ENCODE results near the gene RGS6.

RGS6 gene

GRCh38 chr14:72539661-72540315 lies 607.6 kb downstream of the RGS6 start:
- DNase-seq = no peak

DNA sequence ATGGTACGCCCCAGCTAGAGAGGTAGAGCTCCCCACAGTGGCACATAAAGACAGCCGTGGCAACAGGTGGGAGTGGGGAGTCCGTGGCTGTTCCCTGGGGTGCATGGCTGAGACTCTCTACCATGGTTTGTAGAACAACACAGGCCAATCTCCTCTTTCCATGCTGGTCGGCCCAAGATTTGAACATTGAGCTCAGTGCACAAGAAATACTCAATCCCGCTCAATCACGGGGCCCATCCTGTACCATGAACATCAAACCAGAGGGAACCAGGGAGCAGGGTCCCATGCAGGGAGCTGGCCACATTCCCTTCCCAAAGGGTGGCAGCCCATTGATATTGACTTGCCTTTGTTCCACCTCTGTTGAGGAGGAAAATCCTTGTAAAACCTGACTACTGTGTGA lies 608.6 kb downstream of the RGS6 start:
- no peak for DNase-seq

DNA sequence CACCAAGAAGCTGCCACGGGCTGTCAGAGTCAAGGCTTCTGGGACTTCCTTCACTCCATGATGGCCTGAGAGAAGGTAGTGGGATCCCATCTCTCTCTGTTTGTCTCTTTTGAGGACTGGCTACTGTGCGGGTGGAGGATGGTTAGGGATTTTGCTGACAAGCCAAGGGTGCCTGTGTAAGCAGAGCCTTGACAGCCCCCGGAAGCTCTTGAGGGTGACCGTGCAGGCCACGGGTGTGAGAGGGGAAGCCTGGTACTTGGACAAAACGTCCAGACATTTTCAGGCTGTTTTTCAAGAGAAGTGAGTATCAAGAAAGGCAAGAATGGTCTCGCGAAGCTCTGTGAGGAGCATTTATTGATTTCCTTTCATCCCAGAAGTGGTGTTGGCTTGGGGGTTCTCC lies 609.3 kb downstream of the RGS6 start:
- no peak for DNase-seq

DNA sequence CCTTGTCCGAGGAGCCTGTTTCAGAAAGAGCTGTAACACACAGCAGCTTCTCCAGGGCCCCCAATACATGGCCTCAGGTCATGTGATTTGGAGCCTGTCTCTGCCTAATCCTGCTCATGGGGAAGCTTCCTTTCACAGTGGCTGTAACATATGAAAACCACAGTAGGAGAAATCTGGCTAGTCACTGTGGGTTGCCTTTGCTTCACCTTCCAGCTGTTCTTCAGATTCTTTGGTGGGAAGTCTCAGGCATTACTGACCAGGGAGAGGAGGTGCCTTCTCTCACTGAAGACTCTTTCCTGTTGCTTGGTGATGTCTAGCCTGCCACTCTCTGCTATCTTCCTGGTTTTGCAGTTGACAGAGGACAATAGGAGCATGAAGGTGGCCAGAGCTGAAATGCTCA lies 611.1 kb downstream of the RGS6 start:
- no peak for DNase-seq

DNA sequence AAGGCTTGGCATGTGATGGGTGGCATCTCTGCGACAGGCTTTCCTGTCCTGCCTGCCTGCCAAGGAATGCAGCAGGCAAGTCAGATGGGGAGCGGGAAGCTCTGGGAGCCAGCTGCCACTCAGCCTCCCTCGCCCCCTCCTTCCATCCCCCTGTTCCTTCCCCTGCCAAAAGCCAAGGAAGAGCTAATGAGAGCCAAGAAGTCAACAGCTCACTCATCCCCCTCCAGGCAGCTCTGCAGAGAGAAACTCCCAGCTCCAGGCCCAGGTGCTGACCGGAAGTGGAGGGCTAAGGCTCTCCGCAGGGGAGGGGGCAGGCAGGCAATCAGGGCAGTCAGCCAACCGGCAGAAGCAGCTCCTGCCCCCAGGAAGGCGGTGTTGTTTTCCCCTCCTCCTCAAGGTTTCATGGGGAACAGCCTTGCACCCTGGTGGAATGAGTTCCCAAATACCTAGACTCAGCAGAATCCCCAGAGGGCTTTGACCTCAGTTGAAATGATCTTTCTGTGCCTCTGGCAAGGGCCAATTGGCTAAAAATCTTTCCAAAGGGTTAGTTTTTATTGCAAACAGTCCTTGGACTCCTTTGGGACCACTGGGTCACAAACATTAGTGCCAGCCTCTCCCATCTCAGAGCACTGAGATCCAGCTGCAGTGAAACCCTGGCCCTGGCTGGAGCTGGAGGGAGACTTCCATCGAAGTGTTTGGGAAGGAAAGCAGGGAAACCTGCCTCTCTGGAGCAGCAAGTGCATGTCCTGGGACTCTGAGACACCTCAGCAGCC lies 612.6 kb downstream of the RGS6 start:
- no peak for DNase-seq

DNA sequence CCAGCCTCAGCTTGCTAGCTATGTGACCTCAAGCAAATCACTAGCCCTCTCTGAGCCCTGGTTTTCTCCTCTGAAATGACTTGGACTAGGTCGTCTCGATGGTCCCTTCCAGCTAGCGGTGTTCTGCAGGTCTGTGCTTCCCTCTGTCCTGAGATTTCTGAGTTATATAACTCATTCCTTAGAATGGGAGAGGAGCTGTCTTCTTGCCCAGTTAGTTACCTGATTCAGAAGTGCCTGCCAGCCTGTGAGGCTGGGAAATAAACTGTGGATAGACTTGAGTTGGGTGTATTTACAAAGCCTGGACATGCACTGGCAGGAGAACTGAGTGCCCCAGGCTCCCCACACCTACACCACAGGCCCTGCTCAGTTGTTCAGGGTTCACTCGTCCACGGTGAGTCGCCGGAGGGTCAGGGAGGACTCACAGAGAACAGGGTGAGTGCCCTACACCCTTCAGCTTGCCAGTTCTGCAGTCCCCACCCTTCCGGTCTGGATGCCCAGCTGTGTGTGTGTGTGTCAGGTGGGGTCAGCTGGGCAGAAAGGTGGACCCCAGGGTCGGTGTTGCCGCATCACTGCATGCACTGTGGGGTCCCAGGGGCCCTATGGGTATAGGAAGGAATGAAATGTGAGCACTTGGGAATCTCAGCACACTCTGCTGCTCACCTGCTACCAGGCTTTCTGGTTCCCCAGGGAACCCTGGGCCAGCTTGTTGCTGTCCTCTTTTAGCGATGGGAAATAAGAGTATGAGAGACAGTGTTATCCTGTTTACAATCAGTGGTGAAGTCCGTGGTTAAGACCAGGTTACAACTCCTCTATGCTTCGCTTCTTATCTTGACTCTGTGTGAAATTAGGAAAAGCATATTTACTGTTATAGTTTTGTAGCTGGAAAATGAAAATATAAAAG lies 613.4 kb downstream of the RGS6 start:
- no peak for DNase-seq

DNA sequence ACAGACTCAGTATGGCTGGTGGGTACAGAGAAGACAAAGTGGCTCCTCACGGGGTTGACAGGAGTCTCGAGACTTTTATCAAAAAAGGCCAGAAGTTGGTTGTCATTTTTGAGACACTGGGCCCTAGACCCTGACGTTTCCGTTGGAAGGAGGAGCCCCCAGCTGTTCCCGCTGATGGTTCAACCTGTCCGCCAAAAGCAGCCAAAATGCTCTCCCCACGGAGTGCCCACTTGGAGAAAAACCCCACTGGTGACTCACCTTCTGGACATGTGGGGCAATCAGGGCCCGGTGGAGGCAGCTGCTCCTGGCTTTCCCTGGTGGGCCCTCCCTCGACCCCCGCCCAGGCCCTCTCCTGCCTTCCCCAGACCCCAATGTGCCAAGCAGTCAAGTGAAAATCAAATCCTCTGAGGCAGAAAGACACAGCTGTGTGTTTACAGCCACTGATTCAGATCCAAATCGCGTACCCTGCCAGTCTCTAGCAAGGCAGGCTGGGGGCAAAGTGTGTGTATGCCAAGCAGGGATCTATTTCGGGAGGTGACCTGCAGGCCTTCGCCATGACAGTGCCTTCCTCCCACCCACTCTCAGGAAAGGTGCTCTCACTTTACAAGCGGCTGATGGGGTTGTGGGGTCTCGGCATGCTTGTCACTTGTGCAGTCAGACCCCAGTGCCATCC lies 614.3 kb downstream of the RGS6 start:
- DNase-seq = no peak

DNA sequence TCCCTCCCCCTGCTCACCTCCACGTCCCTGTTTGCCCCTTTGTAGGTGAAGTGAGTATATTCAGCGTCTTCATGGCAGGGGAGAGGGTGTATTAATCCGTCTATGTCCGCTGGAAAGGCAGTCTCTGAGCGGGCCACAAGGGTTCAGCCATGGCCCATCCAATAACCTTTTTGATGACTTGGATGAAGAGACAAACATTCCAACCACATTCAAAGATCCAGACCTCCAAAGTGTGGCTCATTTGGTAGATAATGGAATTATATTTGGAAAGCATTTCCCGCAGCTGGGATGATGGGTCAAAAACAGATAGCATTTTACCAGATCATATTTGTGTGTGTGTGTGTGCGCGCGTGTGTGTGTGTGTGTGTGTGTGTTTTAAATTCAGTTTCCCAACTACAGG lies 615.8 kb downstream of the RGS6 start:
- no peak for DNase-seq

DNA sequence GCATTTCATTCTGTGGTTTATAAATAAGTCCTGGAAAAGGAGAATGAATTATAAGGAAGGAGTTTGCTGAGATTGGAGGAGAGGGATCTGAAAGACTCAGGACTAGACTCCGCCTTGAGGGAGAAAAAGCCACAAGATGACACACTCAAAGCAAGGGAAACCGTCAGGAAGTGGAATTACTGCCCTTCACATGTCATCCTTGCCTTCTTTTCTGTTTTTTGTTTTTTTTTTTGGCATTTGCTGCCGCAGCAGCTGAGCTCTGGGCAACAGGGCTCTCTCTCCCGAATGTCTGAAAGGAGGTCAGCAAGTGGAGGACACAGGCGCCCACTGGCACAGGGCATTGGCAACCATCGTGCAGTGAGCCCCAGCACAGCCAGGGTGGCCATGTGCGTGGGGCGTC lies 616.8 kb downstream of the RGS6 start:
- DNase-seq = no peak

DNA sequence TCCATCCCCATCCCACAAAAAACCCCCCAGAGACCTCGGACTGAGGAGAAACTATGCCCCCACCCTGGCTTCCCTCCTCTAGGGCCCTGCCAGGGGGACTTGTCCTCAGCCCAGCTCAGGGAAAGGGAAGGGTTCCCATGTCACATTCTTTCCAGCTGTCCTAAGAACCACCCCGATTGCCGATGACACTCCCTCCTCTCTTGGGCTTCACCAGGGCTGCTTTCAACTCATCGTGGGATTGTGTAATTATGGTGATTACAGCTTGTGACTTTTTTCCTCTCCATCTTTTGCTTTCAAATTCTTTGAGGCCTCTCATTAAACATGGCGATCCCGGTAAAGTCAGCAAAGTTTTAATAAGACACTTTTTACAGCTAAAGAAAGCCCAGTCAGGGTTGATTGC lies 617.6 kb downstream of the RGS6 start:
- no peak for DNase-seq

DNA sequence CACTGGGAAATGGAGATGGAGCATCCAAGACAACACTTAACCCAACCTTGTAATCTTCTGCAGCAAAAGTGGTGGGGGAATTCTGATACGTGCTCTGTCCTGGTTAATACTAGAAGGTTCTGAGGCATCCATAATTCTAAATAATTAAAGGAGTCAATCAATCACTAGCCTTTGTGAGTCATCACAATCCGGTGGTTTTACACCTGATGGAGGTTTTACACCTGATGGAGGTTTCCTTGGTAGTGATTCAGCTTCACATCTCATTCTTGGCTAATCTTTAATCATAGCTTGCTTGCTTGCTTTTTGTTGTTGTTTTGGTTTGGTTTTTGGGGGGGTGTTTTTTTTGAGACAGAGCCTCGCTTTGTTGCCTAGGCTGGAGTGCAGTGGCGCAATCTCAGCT lies 618.3 kb downstream of the RGS6 start:
- peak; percentile 18 for DNase-seq

- no peak for DNase-seq
Observed at GRCh38 chr14:72552236-72552635, 620.0 kb downstream of the RGS6 start.

DNA sequence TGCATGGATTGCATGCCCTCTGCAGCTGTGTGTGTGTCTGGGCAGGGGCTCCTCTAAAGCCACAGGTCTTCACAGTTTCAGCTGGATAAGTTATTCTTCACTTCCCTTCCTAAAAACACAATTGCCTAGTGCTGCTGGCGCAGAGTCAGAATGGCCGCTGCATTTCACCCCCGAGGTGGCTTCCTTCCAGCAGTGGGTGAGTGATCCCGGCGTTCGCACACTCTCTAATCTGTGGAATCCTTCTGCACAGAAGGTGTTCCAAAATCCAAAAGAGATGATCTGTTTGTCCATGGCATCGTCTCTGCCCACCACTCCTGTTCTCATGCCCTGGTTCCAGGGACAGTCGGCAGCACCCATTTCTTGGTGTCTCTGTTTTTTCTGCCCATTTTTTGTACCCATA lies 620.9 kb downstream of the RGS6 start:
- no peak for DNase-seq

GRCh38 chr14:72553656-72554055 lies 621.4 kb downstream of the RGS6 start:
- no peak for DNase-seq

DNA sequence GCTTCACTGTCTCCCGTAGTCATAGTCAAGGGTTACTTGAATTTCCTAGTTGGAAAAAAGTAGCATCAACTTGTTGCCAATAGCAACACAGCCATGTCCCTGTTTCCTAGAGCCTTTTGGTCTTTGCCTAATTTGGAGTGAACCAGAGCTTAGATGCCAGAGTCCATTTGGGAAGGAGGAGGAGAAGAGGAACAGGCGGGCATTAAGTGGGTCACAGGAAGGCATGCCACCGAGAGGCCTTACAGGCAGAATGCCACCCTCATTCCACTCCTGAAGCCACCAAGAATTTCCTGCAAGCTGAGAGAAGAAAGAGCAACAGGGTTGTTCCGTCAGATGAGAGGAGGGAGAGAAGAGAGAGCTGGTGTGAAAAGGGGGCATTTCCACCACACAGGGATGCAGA lies 622.2 kb downstream of the RGS6 start:
- DNase-seq = no peak

DNA sequence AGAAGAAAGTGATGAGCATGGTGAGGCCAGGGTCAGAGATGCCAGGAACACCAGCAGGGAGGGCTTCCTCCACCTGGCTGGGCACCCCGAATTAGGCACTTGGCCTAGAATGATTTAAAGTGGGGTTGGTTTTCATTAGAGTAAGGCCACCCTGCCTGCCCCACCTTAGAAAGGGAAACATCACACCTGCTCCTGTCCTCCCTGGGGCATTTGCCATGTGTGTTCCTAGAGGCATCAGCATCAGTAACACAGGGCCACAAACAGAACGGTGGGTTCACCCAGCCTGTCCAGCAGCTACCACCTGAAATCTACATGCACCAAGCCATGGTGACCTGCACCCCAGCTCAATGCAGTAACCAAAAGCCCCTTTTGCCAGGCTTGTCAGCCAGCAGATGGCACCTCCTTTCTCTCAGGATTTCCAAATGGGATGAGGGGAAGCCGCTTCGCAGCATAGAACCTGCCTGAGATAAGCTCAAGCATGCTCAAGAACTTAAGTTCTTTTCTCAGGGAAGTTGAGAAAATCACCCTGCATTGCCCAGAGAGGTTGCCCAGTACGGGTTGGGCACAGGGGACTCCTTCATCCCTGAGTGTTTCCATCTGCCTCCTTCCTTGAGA lies 622.9 kb downstream of the RGS6 start:
- no peak for DNase-seq

DNA sequence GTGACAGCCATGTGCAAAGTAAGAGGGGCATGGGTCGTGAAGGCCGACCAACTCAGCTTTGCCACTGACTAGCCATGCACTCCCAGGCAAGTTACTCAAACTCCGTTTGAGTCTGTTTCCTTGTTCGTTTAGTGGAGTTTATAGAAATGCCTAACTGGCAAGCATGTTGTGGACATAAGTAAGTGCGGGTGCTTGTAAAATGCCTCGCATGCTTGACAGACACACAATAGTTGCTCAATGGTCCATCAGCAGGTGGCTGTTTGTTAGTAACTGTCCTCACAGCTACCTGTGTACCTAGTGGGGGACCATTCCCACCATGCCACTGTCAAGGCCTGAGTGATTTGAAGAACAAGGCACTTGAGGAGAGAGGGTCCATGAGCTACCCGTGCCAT lies 623.4 kb downstream of the RGS6 start:
- no peak for DNase-seq

GRCh38 chr14:72557671-72558070 lies 625.4 kb downstream of the RGS6 start:
- no peak for DNase-seq

GRCh38 chr14:72558721-72559120 lies 626.5 kb downstream of the RGS6 start:
- peak; percentile 5 for DNase-seq

- no peak for DNase-seq
Observed at GRCh38 chr14:72559202-72559601, 627.0 kb downstream of the RGS6 start.

DNA sequence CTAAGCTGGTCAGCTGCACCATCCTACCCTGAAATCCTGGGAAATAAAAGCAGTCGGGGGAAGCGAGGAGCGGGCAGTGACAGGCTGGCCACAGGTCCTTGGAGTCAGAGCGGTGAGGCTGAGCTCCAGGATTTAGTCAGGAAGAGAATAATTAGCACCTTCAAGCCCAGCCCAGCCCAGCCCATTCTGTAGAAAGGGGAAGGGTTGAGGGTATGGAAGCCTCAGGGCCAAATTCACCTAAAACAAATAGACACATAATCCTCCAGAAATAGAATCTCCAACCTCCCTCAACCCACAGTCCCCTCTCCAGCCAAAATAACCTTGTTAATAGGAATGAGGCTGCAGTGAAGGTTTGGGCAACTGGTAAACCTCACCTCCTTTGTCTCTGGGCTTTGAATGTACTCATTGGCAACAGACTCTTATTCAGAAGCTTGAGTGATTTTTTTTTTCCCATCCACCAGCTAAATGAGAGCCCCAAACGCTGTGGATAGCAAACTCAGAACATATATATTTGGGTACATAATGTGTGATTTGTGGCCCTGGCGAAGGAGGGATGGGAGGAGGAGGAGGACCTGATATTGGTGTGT lies 627.5 kb downstream of the RGS6 start:
- DNase-seq = no peak

DNA sequence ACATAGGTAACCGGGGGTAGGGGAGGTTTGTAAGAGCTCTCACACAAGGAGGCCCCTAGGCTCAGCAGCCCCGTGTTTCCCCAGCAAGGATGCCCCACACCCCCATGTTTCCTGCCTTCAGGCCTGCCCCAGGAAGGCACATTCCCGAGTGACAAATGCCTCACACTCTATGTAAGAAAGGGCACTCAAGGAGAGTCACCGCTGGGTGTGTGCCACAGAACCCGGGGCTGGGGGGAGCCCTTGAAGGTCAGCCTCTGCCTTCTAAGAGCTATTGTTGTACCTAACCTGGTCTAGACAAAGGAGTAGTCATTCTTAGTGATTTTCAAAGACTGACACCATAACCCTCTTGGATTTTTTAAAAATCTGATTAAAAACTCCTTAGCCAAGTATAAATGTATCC lies 628.1 kb downstream of the RGS6 start:
- no peak for DNase-seq

Measured in kidney glomerular epithelial cell (primary cell).